K562 (cell line): ENCODE measurements around the gene CYP1B1. TPM values are rescaled to one million over a fixed set of nuclear protein-coding genes. Genes with fewer than 3 reads are reported as not detected.

Source experiments
- ATAC-seq: fragments of 200-7000 bp; cut with Tn5 transposase; 3 replicates; pipeline ENCODE4 v1.9.1; 2020; ENCODE audit warnings: moderate library complexity
- BruUV-seq: library from RNA; stranded (reverse); fragments of 400-500 nt; replicated peaks from 2 replicates; lab custom pipeline; 2021; lab: Mats Ljungman, UMichigan
- CTCF ChIA-PET: fragments of 300-600 bp; formaldehyde crosslinking; extraction: SDS; loops from one replicate; lab custom pipeline; 2021; ENCODE audit warnings: low intra/inter-chr PET ratio; lab: Yijun Ruan, JAX
- POLR2A ChIA-PET: fragments of 300-600, 350-650 bp; sonication (Branson Sonifier 250); formaldehyde crosslinking; extraction: SDS; loops from one replicate; lab custom pipeline; 2021; ENCODE audit warnings: antibody characterized with exemption, inconsistent platforms; lab: Yijun Ruan, JAX
- DNase-seq, 4 experiments: peaks; one replicate each; pipeline versions ENCODE4 v3.0.0 to v3.0.0-alpha.2; 2011 to 2018; ENCODE audit warnings: low spot score in 3 of 4, mixed read lengths in 3 of 4; ENCODE audit errors: extremely low read depth in 1 of 4
- FAIRE-seq: peaks from 2 replicates; lab custom pipeline; 2011; peaks lifted over from hg19 to GRCh38; lab: Jason Lieb, UNC
- H2AFZ ChIP-seq: 2 replicates; pipeline ENCODE4 v1.6.0; 2011; ENCODE audit warnings: low read depth, low read length, control low read depth, inconsistent platforms
- H3K27ac ChIP-seq: fragments of 200-600 bp; 3 replicates; pipeline ENCODE4 v1.8.0; 2011; ENCODE audit warnings: low read depth, mild to moderate bottlenecking, control low read depth, inconsistent platforms, low read length, moderate library complexity, mixed read lengths; ENCODE audit errors: extremely low read depth
- H3K27me3 ChIP-seq, 2 experiments: fragments of 300-600 bp in 1 of 2; 2 replicates in 1 of 2; 3 replicates in 1 of 2; pipeline versions ENCODE4 v1.6.0 to v1.8.0; 2011; ENCODE audit warnings: inconsistent platforms in 2 of 2, low read length in 2 of 2, mild to moderate bottlenecking in 1 of 2, mixed read lengths in 1 of 2, moderate library complexity in 1 of 2; ENCODE audit not compliant: control insufficient read depth in 2 of 2, insufficient read depth in 2 of 2
- H3K36me3 ChIP-seq: fragments of 300-600 bp; 3 replicates; pipeline ENCODE4 v1.8.0; 2011; ENCODE audit warnings: mild to moderate bottlenecking, low read length, inconsistent platforms; ENCODE audit not compliant: control insufficient read depth, insufficient read depth
- H3K4me1 ChIP-seq, 2 experiments: fragments of 200-600 bp in 1 of 2; replicated peaks in 1 of 2; 2 replicates in 1 of 2; 3 replicates in 1 of 2; pipeline versions ENCODE4 v1.5.1 to v1.8.0; 2011; ENCODE audit warnings: inconsistent platforms in 2 of 2, low read length in 2 of 2, mild to moderate bottlenecking in 1 of 2, mixed read lengths in 1 of 2, moderate library complexity in 1 of 2; ENCODE audit not compliant: control insufficient read depth in 2 of 2, insufficient read depth in 2 of 2
- H3K4me2 ChIP-seq: 2 replicates; pipeline ENCODE4 v1.6.1; 2011; ENCODE audit warnings: low read length, control low read depth, inconsistent platforms, mixed read lengths; ENCODE audit not compliant: insufficient read depth
- H3K4me3 ChIP-seq: fragments of 200-600 bp; sonication (generic), shearing (Covaris generic); 2 replicates; pipeline ENCODE4 v1.5.1; 2016; ENCODE audit warnings: control low read depth, inconsistent platforms
- H3K79me2 ChIP-seq: fragments of 200-600 bp; 3 replicates; pipeline ENCODE4 v1.8.0; 2011; ENCODE audit warnings: low read length, inconsistent platforms; ENCODE audit not compliant: control insufficient read depth, insufficient read depth
- H3K9ac ChIP-seq, 2 experiments: 2 replicates each; pipeline versions ENCODE4 v1.6.0 to v1.6.1; 2011; ENCODE audit warnings: low read depth in 2 of 2, low read length in 2 of 2, control low read depth in 1 of 2, inconsistent platforms in 1 of 2, mild to moderate bottlenecking in 1 of 2, mixed read lengths in 1 of 2; ENCODE audit not compliant: insufficient read depth in 1 of 2
- H3K9me1 ChIP-seq: one replicate; pipeline ENCODE4 v1.6.0; 2011; ENCODE audit warnings: inconsistent platforms, mild to moderate bottlenecking, low read length, moderate library complexity; ENCODE audit not compliant: control insufficient read depth, insufficient read depth
- H3K9me3 ChIP-seq: replicated peaks from 2 replicates; pipeline ENCODE4 v1.5.1; 2011; ENCODE audit warnings: low read depth, low read length, inconsistent platforms; ENCODE audit not compliant: control insufficient read depth, insufficient read depth
- H4K20me1 ChIP-seq: replicated peaks from 2 replicates; pipeline ENCODE4 v1.6.1; 2011; ENCODE audit warnings: low read length, inconsistent platforms, mixed read lengths; ENCODE audit not compliant: control insufficient read depth, insufficient read depth
- CBFA2T3 ChIP-seq: fragments of 450-650 bp; IDR thresholded peaks from 2 replicates; pipeline ENCODE4 v1.6.1; 2017
- CEBPG ChIP-seq, 3 experiments: fragments of 200-800 bp in 1 of 3; sonication (Bioruptor generic) in 1 of 3; sonication (generic) in 1 of 3; formaldehyde crosslinking in 1 of 3; IDR thresholded peaks in 2 of 3; conservative IDR thresholded peaks in 1 of 3; 2 replicates each; pipeline versions ENCODE4 v1.6.1 to v1.8.0; 2016 to 2022; ENCODE audit warnings: missing compliant biosample characterization in 2 of 3, missing genetic modification characterization in 2 of 3, mild to moderate bottlenecking in 1 of 3, missing genetic modification reagents in 1 of 3
- FOSL1 ChIP-seq: fragments of 200-800 bp; sonication (Bioruptor generic); conservative IDR thresholded peaks from 2 replicates; pipeline ENCODE4 v1.6.1; 2016; ENCODE audit warnings: missing genetic modification characterization, missing compliant biosample characterization
- LARP7 ChIP-seq: fragments of 450-650 bp; IDR thresholded peaks from 2 replicates; pipeline ENCODE4 v1.6.1; 2016
- POLR2AphosphoS5 ChIP-seq: IDR thresholded peaks from 2 replicates; pipeline ENCODE4 v1.6.1; 2011; ENCODE audit warnings: mild to moderate bottlenecking, low read depth, low read length, moderate library complexity; ENCODE audit not compliant: control insufficient read depth, insufficient read depth
- RCOR1 ChIP-seq, 2 experiments: IDR thresholded peaks; 2 replicates each; pipeline ENCODE4 v1.6.1; 2012; ENCODE audit warnings: low read depth in 2 of 2, low read length in 2 of 2, borderline replicate concordance in 1 of 2, improper control_type of control experiment in 1 of 2
- TAL1 ChIP-seq: fragments of 450-650 bp; IDR thresholded peaks from 2 replicates; pipeline ENCODE4 v1.6.1; 2016; ENCODE audit warnings: mild to moderate bottlenecking
- THRAP3 ChIP-seq: fragments of 450-650 bp; IDR thresholded peaks from 2 replicates; pipeline ENCODE4 v1.6.1; 2016; ENCODE audit warnings: mild to moderate bottlenecking, inconsistent platforms, borderline replicate concordance
- WGBS: fragments of 100-300 bp; shearing (Covaris generic); methylation state at CpG from one replicate; pipeline ENCODE4 v1.1.6; 2016; ENCODE audit warnings: low coverage, mixed read lengths; ENCODE audit not compliant: insufficient coverage; ENCODE audit errors: missing lambda C conversion rate; 5-methylcytosine and 5-hydroxymethylcytosine counted together
- in situ Hi-C: fragments of 300-500 bp; cut with MboI; formaldehyde crosslinking; loops from 4 replicates; pipeline ENCODE4 v1.15.0; 2018; ENCODE audit warnings: inconsistent platforms, mixed read lengths
- intact Hi-C: fragments of 100-400 bp; cut with micrococcal nuclease; formaldehyde crosslinking; loops from 2 replicates; pipeline ENCODE4 v1.14.2; 2022
- polyA plus RNA-seq, 8 experiments: library from polyadenylated mRNA; depleted of rRNA in 4 of 8; stranded (reverse) in 5 of 8; unstranded in 3 of 8; fragments of >200 nt; fragmentation: Nextera tagmentation in 2 of 8; fragmentation: Illumina TruSeq in 1 of 8; extraction: Ambion mirVana in 2 of 8; extraction: Trizol in 1 of 8; gene quantifications; 2 replicates each; pipeline versions ENCODE4 v1.2.1 to v1.2.3, GENCODE V29; 2011 to 2014; ENCODE audit warnings: inconsistent platforms in 1 of 8, missing spikeins in 1 of 8
- total RNA-seq, 7 experiments: library from RNA; depleted of rRNA in 6 of 7; stranded (reverse); fragments of >200 nt in 6 of 7; fragmentation: Illumina TruSeq in 2 of 7; extraction: Trizol in 2 of 7; gene quantifications; 2 replicates each; pipeline versions ENCODE4 v1.2.1 to v1.2.3, GENCODE V29; 2011 to 2021; ENCODE audit warnings: low replicate concordance in 1 of 7

Gene CYP1B1
- total and polyA plus RNA-seq, 9 of the 15 experiments (the other 6 are each of a cell fraction or from before 2014, with no cell fraction given), result 0.07 TPM; not detected in 8

- no peak for TF ChIP-seq POLR2AphosphoS5
- TF ChIP-seq CEBPG (CRISPR knock-in tag; IDR thresholded peaks at IDR 0.05), result no peak
- 0 out of 4 replicates have a peak, but pooled peaks of 1 of the 2 experiments have one; percentile 13 for TF ChIP-seq CEBPG (tag; conservative IDR thresholded peaks at IDR 0.05 in 1 of 2, IDR thresholded peaks at IDR 0.05 in 1 of 2)
- no peak for TF ChIP-seq THRAP3
- TF ChIP-seq, all 486 proteins: peak for 2
Measured at GRCh38 chr2:38080346-38080745, 4.4 kb upstream of the CYP1B1 start (continued).

DNA sequence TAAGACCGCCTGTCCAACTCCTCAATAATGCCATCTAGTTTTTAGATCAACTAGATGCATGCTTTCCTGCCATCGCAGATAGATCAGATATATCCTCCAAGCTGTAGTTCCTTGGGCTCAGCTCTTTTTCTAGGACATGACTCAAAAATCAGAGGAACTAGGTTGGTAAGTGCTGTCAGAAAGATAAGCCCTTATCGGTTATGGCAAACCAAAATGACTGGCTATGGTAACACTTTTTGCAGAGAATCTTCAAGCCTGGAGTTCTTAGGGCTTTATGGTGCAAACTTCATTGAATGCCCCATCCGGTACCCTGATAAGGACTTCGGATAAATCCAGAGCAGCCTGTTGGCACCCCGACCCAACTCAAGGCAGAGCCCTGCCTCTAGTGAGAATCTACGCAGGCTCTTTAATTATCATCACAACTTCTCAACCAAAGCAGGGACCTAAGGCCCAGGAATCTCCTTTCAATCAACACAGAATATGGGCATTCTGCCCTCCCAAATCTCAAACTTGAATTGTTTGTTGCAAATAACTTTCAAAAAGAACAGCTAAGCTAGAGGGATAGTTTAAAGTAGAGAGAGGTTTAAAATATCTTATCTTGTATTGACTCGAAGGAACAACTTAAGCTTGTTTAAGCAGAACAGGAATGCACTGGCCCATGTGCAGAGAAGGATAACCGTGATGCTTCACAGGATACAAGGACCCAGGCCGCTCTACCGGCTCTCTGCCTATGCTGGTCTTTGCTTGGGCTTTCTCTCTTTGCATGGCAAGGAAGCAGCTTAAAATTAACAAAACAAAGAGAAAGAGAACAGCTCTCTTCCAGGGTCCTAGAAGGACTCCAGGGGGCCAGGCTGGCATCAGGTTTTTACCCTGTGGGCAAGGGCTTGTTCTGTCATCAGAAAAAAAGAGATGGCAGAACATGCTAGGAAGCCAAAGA, 3.4 kb upstream of the CYP1B1 start:
- under 1% methylated on average over 11 of the region's 11 CpGs for WGBS
- peaks cover 0 to 13% of the 10 kb centered on the region in 2 experiments; a peak in 2 of 5 replicates for H3K4me1 ChIP-seq
- in situ Hi-C loops (no loop called here), intact Hi-C loops (no loop called here)
- TF ChIP-seq FOSL1 (tag) (peak; percentile 51), TAL1 (no peak), LARP7 (no peak), RCOR1 (IDR thresholded peaks at IDR 0.05; ENCODE audit: borderline replicate concordance in 1 of 2, low read depth in 2 of 2, low read length in 2 of 2) (0 out of 4 replicates have a peak, but pooled peaks of 1 of the 2 experiments have one; percentile 40), CBFA2T3 (peak; percentile 35)
- no TSS peak for BruUV-seq
- H3K27me3 ChIP-seq, result peaks cover 3 to 7% of the 10 kb centered on the region in 2 experiments; a peak in 1 of 5 replicates
- no peaks in the 10 kb centered on the region for H3K36me3 ChIP-seq
- no peak overlapping the region for H3K9ac ChIP-seq
- no peaks in the 10 kb centered on the region for H3K79me2 ChIP-seq
- H3K9me1 ChIP-seq, result no peaks in the 10 kb centered on the region
- H2AFZ ChIP-seq, result no peak overlapping the region
- FAIRE-seq (no peak), DNase-seq (no peak), ATAC-seq (no peak)
- ChIA-PET POLR2A (no interaction called here), CTCF (no interaction called here)
- no peak overlapping the region for H3K4me3 ChIP-seq
- H4K20me1 ChIP-seq, result no peaks in the 10 kb centered on the region
- H3K9me3 ChIP-seq, result no peaks in the 10 kb centered on the region
- no peak overlapping the region for H3K4me2 ChIP-seq
- H3K27ac ChIP-seq, result no peak overlapping the region
